Endodermal cell (in vitro differentiated cells): ENCODE data around the gene ANKRD42. TPM values are rescaled to one million over a fixed set of nuclear protein-coding genes. Genes with fewer than 3 reads are reported as not detected.

ENCODE experiments used
- DNase-seq: peaks from one replicate; pipeline ENCODE4 v3.0.0-alpha.2; 2017
- H3K27ac ChIP-seq: 2 replicates; pipeline ENCODE4 v1.5.1; 2013; ENCODE audit warnings: mild to moderate bottlenecking, low read depth, low read length, moderate library complexity
- H3K27me3 ChIP-seq: 2 replicates; pipeline ENCODE4 v1.6.1; 2013; ENCODE audit warnings: mild to moderate bottlenecking, low read length, moderate library complexity; ENCODE audit not compliant: insufficient read depth, control insufficient read depth, poor library complexity, severe bottlenecking
- H3K36me3 ChIP-seq: 2 replicates; pipeline ENCODE4 v1.7.0; 2013; ENCODE audit warnings: mild to moderate bottlenecking, low read length, moderate library complexity; ENCODE audit not compliant: control insufficient read depth, insufficient read depth
- H3K4me1 ChIP-seq: one replicate; pipeline ENCODE4 v1.7.0; 2013; ENCODE audit warnings: low read length; ENCODE audit not compliant: control insufficient read depth, insufficient read depth
- H3K4me3 ChIP-seq: 2 replicates; pipeline ENCODE4 v1.5.1; 2013; ENCODE audit warnings: mild to moderate bottlenecking, low read length, moderate library complexity
- H3K9ac ChIP-seq: 2 replicates; pipeline ENCODE4 v1.6.1; 2013; ENCODE audit warnings: mild to moderate bottlenecking, low read length, moderate library complexity; ENCODE audit not compliant: poor library complexity, severe bottlenecking; ENCODE audit errors: extremely low read depth
- H3K9me3 ChIP-seq: 2 replicates; pipeline ENCODE4 v1.6.1; 2013; ENCODE audit warnings: mild to moderate bottlenecking, low read length, moderate library complexity; ENCODE audit not compliant: control insufficient read depth
- H3K27ac Mint-ChIP-seq: 2 replicates; pipeline ENCODE4 v1.8.0; 2020; ENCODE audit warnings: mixed read lengths
- H3K27me3 Mint-ChIP-seq: 2 replicates; pipeline ENCODE4 v1.8.0; 2021; ENCODE audit warnings: mild to moderate bottlenecking, mixed read lengths; ENCODE audit not compliant: insufficient read depth
- H3K36me3 Mint-ChIP-seq: 2 replicates; pipeline ENCODE4 v1.8.0; 2020; ENCODE audit warnings: low read depth, mixed read lengths
- H3K4me1 Mint-ChIP-seq: 2 replicates; pipeline ENCODE4 v1.8.0; 2020; ENCODE audit warnings: mixed read lengths
- H3K4me3 Mint-ChIP-seq: 2 replicates; pipeline ENCODE4 v1.8.0; 2020; ENCODE audit warnings: mild to moderate bottlenecking, moderate library complexity, mixed read lengths
- H3K9me3 Mint-ChIP-seq: 2 replicates; pipeline ENCODE4 v1.8.0; 2020; ENCODE audit warnings: mild to moderate bottlenecking, mixed read lengths
- WGBS, 2 experiments: methylation state at CpG; one replicate each; pipeline versions ENCODE4 v1.1.5 to v1.1.7; 2013; ENCODE audit warnings: missing lambda C conversion rate in 2 of 2, mixed read lengths in 1 of 2; ENCODE audit not compliant: insufficient coverage in 1 of 2, insufficient read length in 1 of 2; 5-methylcytosine and 5-hydroxymethylcytosine counted together
- total RNA-seq, 2 donors: library from RNA; stranded (reverse); fragmentation: NEBNext Ultra II Directional in 1 of 2; extraction: Animal tissue kit (Norgen Biotek cat#: 25700) in 1 of 2; gene quantifications; 2 replicates in 1 of 2; 3 replicates in 1 of 2; pipeline ENCODE4 v1.2.1, GENCODE V29; 2021
- TF ChIP-seq, protein P1 (sequence below): fragments of 200-600 bp; sonication (generic); conservative IDR thresholded peaks from 2 replicates; pipeline ENCODE4 v1.5.0; 2021; ENCODE audit warnings: antibody characterized with exemption, mild to moderate bottlenecking

The ANKRD42 gene
- total RNA-seq, 2 donors from 2014 or later = 11.1 to 11.4 TPM

DNA sequence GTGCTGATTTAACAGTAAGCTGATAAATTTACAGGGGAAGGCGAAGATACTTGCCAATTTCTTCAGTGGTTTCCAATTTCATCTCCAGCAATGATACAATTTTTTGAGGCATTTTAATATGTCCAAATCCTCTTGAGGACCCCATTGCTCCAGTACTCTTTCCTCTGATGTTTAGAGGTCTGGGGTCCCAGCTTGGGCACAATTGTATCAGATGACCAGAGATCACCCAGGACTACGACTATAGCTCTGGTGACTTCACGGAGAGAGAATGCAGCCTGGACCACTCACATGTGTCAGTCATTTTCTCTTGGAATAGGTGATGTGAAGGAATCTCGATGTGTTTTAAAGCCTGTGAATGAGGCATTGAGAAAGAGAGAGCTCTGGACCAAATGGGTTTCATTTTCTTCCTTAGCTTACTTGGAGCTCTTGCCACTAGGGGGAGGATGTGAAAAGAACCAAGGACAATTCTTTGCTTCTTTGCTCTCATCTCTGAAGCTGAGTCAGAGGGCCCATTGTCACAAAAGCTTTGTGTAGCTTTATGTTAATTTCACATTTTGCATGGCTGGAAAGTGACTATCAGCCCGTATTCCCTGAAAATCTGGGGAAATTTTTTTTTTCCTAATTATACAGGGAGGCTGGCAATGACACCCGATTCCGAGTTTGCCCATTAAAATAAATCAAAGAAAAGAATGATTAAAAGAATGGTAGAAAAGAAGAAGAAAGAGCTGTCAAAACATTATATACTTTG lies 99.4 kb downstream of the ANKRD42 start:
- H3K9ac ChIP-seq = no peak overlapping the region
- no peak overlapping the region for H3K4me3 ChIP-seq
- no peaks in the 10 kb centered on the region for H3K36me3 ChIP-seq
- TF ChIP-seq, protein P1, sequence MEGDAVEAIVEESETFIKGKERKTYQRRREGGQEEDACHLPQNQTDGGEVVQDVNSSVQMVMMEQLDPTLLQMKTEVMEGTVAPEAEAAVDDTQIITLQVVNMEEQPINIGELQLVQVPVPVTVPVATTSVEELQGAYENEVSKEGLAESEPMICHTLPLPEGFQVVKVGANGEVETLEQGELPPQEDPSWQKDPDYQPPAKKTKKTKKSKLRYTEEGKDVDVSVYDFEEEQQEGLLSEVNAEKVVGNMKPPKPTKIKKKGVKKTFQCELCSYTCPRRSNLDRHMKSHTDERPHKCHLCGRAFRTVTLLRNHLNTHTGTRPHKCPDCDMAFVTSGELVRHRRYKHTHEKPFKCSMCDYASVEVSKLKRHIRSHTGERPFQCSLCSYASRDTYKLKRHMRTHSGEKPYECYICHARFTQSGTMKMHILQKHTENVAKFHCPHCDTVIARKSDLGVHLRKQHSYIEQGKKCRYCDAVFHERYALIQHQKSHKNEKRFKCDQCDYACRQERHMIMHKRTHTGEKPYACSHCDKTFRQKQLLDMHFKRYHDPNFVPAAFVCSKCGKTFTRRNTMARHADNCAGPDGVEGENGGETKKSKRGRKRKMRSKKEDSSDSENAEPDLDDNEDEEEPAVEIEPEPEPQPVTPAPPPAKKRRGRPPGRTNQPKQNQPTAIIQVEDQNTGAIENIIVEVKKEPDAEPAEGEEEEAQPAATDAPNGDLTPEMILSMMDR = peak; percentile 89
- Mint-ChIP-seq H3K27me3 (no peaks in the 10 kb centered on the region), H3K9me3 (peaks cover 4% of the 10 kb centered on the region), H3K4me1 (peaks cover 19% of the 10 kb centered on the region), H3K27ac (peak overlapping the region; percentile 53), H3K36me3 (no peaks in the 10 kb centered on the region), H3K4me3 (no peak overlapping the region)
- peak; percentile 72 for DNase-seq
- no peak overlapping the region for H3K27ac ChIP-seq
- peaks cover 7% of the 10 kb centered on the region for H3K9me3 ChIP-seq
- H3K4me1 ChIP-seq = peaks cover 5% of the 10 kb centered on the region
- peaks cover 9% of the 10 kb centered on the region for H3K27me3 ChIP-seq
- WGBS, 2 experiments = 42 to 53% methylated on average over 4 to 5 of the region's 7 CpGs

DNA sequence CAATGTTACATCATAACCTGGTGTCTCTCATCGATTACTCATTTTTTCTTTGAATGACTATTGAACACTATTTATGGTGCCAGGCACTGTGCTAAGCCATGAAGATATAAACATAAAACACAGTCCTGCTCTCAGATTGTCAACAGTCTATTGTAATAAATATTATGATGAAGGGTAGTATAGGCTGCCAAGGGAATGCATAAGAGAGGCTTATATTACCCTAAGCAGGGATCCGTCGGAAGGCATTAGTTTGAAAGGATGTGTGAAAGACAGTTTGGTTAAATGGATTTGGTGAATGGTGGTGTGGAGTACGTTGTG lies 99.9 kb downstream of the ANKRD42 start:
- 91 to 100% methylated on average over 2 to 4 of the region's 4 CpGs for WGBS, 2 experiments
- Mint-ChIP-seq H3K4me3 (no peak overlapping the region), H3K9me3 (peaks cover 4% of the 10 kb centered on the region), H3K27me3 (no peaks in the 10 kb centered on the region), H3K27ac (no peak overlapping the region), H3K4me1 (peaks cover 19% of the 10 kb centered on the region), H3K36me3 (no peaks in the 10 kb centered on the region)
- H3K9me3 ChIP-seq = peaks cover 7% of the 10 kb centered on the region
- H3K27me3 ChIP-seq = peaks cover 9% of the 10 kb centered on the region
- H3K36me3 ChIP-seq = no peaks in the 10 kb centered on the region
- H3K9ac ChIP-seq = no peak overlapping the region
- TF ChIP-seq, protein P1 = no peak
- DNase-seq = no peak
- H3K4me3 ChIP-seq = no peak overlapping the region
- H3K4me1 ChIP-seq = peaks cover 5% of the 10 kb centered on the region
- no peak overlapping the region for H3K27ac ChIP-seq

DNA sequence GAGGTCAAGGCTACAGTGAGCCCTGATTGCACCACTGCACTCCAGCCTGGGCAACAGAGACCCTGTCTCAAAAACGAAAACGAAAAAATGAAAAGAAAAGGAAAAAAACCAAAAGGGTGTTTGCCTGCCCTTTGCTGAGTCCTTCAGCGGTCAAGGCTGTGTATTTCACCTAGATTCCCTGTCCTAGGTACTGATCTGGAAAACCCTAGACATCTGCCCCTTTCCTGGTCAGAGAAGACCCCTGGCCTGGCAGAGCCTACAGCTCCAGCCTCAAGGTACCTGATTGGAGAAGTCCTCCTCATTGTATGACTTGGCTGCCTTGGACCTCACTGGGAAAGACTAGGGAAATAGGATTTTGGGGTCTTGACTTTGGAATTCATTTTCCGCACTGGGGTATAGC lies 100.7 kb downstream of the ANKRD42 start:
- peaks cover 19% of the 10 kb centered on the region for H3K4me1 Mint-ChIP-seq
- Histone ChIP-seq H3K4me3 (no peak overlapping the region), H3K27me3 (peaks cover 9% of the 10 kb centered on the region), H3K27ac (no peak overlapping the region), H3K9me3 (peaks cover 7% of the 10 kb centered on the region), H3K36me3 (no peaks in the 10 kb centered on the region), H3K4me1 (peaks cover 5% of the 10 kb centered on the region), H3K9ac (no peak overlapping the region)
- H3K27ac Mint-ChIP-seq = no peak overlapping the region
- 91 to 100% methylated on average over 3 to 4 of the region's 4 CpGs for WGBS, 2 experiments
- H3K4me3 Mint-ChIP-seq = no peak overlapping the region
- H3K27me3 Mint-ChIP-seq = no peaks in the 10 kb centered on the region
- peaks cover 4% of the 10 kb centered on the region for H3K9me3 Mint-ChIP-seq
- no peak for DNase-seq
- no peaks in the 10 kb centered on the region for H3K36me3 Mint-ChIP-seq
- TF ChIP-seq, protein P1 = no peak

Other genes starting within 250 kb of the ANKRD42 start
- gene RAB30, start 121.8 kb upstream of the ANKRD42 start, total RNA-seq = 10 to 100 TPM in 1 of 2 donors, 1 to 10 TPM in 1; 8.4 to 15.8 TPM
- gene PCF11, start 36.6 kb upstream of the ANKRD42 start, total RNA-seq = 10 to 100 TPM; 52.7 to 67.7 TPM
- gene CCDC90B, start 92.7 kb downstream of the ANKRD42 start, total RNA-seq = 100 to 1,000 TPM in 1 of 2 donors, 10 to 100 TPM in 1; 64.2 to 105 TPM